Measurements from ENCODE around the gene CCK. TPM values are rescaled to one million over a fixed set of nuclear protein-coding genes. Genes with fewer than 3 reads are reported as not detected.

Gene CCK
- polyA plus RNA-seq, 2 of the 4 experiments (the other 2 are of a cell fraction): 0.16 to 0.36 TPM

DNA sequence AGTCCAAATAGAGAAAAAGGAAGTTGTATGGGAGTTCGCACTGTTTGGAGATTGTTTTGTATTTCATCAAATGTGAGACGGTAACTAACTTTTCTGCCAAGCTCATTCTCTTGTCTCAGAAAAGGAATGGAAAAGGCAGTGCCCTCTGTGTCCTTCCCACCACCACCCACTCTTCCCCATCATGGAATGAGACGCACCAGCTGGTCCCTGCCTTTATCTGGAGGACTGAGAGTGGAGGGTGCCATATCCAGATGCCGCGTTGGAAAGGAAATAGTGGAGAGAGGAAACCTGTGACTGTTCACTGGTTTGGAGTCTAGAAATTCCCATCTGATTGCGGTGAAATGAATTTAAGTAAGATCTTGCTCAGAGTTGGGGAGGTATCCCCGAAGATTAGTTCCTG is 3.7 kb upstream of the CCK start:
- DNase-seq (ENCODE audit: low read depth in 1 of 2, low spot score in 1 of 2) (no peak), ATAC-seq (no peak), FAIRE-seq (no peak)
- H3K27ac ChIP-seq: no peak overlapping the region
- POLR2A ChIA-PET: no interaction called here
- 53% methylated on average over 7 of the region's 7 CpGs for WGBS (ENCODE audit: missing lambda C conversion rate)
- TF ChIP-seq MYC (IDR thresholded peaks at IDR 0.05; ENCODE audit: borderline replicate concordance, low read length): no peak
- TF ChIP-seq FOSL2 (IDR thresholded peaks at IDR 0.05): no peak
- TF ChIP-seq FOSL2 (CRISPR knock-in tag; IDR thresholded peaks at IDR 0.05): no peak
- no peak for TF ChIP-seq EHMT2 (IDR thresholded peaks at IDR 0.05; ENCODE audit: low read depth)
- TF ChIP-seq CHD4 (IDR thresholded peaks at IDR 0.05; ENCODE audit: borderline replicate concordance): no peak
- no peak for TF ChIP-seq NFE2L2 (conservative IDR thresholded peaks at IDR 0.05; ENCODE audit: low read length)
- no peak for TF ChIP-seq TP53 (CRISPR knock-in tag; IDR thresholded peaks at IDR 0.05)
- no peak for TF ChIP-seq NPAS2 (CRISPR knock-in tag; IDR thresholded peaks at IDR 0.05; ENCODE audit: borderline replicate concordance)
- TF ChIP-seq RFX5 (IDR thresholded peaks at IDR 0.05): no peak
- TF ChIP-seq KDM5A (IDR thresholded peaks at IDR 0.05): no peak
- no peak overlapping the region for H3K4me2 ChIP-seq
- CTCF ChIA-PET: no interaction called here
- no peaks in the 10 kb centered on the region for H3K4me1 ChIP-seq
- no peaks in the 10 kb centered on the region; the same call in 2 of the 3 replicates for H3K9me3 ChIP-seq
- H3K4me3 ChIP-seq: no peak overlapping the region

- Histone ChIP-seq H3K4me3 (no peak overlapping the region), H3K4me2 (no peak overlapping the region), H3K4me1 (peaks cover 5% of the 10 kb centered on the region; the same call in 1 of the 3 replicates), H3K27ac (no peak overlapping the region), H3K9me3 (no peaks in the 10 kb centered on the region; the same call in 2 of the 3 replicates)
- FAIRE-seq: no peak
- no peak for DNase-seq (ENCODE audit: low read depth in 1 of 2, low spot score in 1 of 2)
- TF ChIP-seq ZSCAN20 (CRISPR knock-in tag; IDR thresholded peaks at IDR 0.05): no peak
- TF ChIP-seq, protein P1, sequence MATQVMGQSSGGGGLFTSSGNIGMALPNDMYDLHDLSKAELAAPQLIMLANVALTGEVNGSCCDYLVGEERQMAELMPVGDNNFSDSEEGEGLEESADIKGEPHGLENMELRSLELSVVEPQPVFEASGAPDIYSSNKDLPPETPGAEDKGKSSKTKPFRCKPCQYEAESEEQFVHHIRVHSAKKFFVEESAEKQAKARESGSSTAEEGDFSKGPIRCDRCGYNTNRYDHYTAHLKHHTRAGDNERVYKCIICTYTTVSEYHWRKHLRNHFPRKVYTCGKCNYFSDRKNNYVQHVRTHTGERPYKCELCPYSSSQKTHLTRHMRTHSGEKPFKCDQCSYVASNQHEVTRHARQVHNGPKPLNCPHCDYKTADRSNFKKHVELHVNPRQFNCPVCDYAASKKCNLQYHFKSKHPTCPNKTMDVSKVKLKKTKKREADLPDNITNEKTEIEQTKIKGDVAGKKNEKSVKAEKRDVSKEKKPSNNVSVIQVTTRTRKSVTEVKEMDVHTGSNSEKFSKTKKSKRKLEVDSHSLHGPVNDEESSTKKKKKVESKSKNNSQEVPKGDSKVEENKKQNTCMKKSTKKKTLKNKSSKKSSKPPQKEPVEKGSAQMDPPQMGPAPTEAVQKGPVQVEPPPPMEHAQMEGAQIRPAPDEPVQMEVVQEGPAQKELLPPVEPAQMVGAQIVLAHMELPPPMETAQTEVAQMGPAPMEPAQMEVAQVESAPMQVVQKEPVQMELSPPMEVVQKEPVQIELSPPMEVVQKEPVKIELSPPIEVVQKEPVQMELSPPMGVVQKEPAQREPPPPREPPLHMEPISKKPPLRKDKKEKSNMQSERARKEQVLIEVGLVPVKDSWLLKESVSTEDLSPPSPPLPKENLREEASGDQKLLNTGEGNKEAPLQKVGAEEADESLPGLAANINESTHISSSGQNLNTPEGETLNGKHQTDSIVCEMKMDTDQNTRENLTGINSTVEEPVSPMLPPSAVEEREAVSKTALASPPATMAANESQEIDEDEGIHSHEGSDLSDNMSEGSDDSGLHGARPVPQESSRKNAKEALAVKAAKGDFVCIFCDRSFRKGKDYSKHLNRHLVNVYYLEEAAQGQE (IDR thresholded peaks at IDR 0.05): no peak
- no peak for TF ChIP-seq RARB (CRISPR knock-in tag; IDR thresholded peaks at IDR 0.05)
- TF ChIP-seq CBX8 (IDR thresholded peaks at IDR 0.05): no peak
- no peak for TF ChIP-seq HOXA7 (CRISPR knock-in tag; IDR thresholded peaks at IDR 0.05)
- TF ChIP-seq ELK1 (IDR thresholded peaks at IDR 0.05; ENCODE audit: low read depth, low read length): no peak
- no peak for TF ChIP-seq FOXS1 (CRISPR knock-in tag; IDR thresholded peaks at IDR 0.05)
- TF ChIP-seq CEBPB (IDR thresholded peaks at IDR 0.05): no peak
- TF ChIP-seq, protein P2, sequence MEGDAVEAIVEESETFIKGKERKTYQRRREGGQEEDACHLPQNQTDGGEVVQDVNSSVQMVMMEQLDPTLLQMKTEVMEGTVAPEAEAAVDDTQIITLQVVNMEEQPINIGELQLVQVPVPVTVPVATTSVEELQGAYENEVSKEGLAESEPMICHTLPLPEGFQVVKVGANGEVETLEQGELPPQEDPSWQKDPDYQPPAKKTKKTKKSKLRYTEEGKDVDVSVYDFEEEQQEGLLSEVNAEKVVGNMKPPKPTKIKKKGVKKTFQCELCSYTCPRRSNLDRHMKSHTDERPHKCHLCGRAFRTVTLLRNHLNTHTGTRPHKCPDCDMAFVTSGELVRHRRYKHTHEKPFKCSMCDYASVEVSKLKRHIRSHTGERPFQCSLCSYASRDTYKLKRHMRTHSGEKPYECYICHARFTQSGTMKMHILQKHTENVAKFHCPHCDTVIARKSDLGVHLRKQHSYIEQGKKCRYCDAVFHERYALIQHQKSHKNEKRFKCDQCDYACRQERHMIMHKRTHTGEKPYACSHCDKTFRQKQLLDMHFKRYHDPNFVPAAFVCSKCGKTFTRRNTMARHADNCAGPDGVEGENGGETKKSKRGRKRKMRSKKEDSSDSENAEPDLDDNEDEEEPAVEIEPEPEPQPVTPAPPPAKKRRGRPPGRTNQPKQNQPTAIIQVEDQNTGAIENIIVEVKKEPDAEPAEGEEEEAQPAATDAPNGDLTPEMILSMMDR (IDR thresholded peaks at IDR 0.05): no peak
- no peak for TF ChIP-seq MYC (IDR thresholded peaks at IDR 0.05; ENCODE audit: borderline replicate concordance, low read length)
- no peak for TF ChIP-seq ZC3H11A (IDR thresholded peaks at IDR 0.05)
- no peak for TF ChIP-seq RCOR1 (IDR thresholded peaks at IDR 0.05; ENCODE audit: low read depth, low read length)
- no peak for TF ChIP-seq POLR2AphosphoS2 (conservative IDR thresholded peaks at IDR 0.05; ENCODE audit: low read length)
- no peak for TF ChIP-seq MAX (IDR thresholded peaks at IDR 0.05)
- no peak for TF ChIP-seq PHF8 (IDR thresholded peaks at IDR 0.05; ENCODE audit: borderline replicate concordance, low read depth)
- no peak for TF ChIP-seq EHMT2 (IDR thresholded peaks at IDR 0.05; ENCODE audit: low read depth)
- TF ChIP-seq POLR2A (IDR thresholded peaks at IDR 0.05; ENCODE audit: low read length): no peak
- TF ChIP-seq MAFK (IDR thresholded peaks at IDR 0.05; ENCODE audit: partially characterized antibody): no peak
- no peak for TF ChIP-seq EP300 (IDR thresholded peaks at IDR 0.05)
- 48% methylated on average over 6 of the region's 6 CpGs for WGBS (ENCODE audit: missing lambda C conversion rate)
- ChIA-PET POLR2A (no interaction called here), CTCF (no interaction called here)
- no peak for ATAC-seq
These were observed 1.9 kb upstream of the CCK start for GRCh38 chr3:42267878-42268277.

Data from A549 (cell line).